NCI-H526 treated with DMSO at 0.1 percent for 48 hours (cell line): Measurements from ENCODE around the gene SUMO3.
A peak's percentile ranks its signal among the peaks of the same experiment; 100 is the strongest.
"Not testable (repeated sequence)": the region's sequence is repeated elsewhere in the genome, so short reads cannot be mapped to it uniquely, and the experiment has no call there.

Experiments
- DNase-seq: peaks from one replicate; lab custom pipeline; 2025; lab: John Stamatoyannopoulos, UW

Gene SUMO3

GRCh38 chr21:44846485-44847260 is 28.8 kb upstream of the SUMO3 start:
- DNase-seq, result peak; percentile 5

GRCh38 chr21:44846224-44846484 is 28.3 kb upstream of the SUMO3 start:
- no peak for DNase-seq

GRCh38 chr21:44845418-44846223 is 27.8 kb upstream of the SUMO3 start:
- DNase-seq, result peak; percentile 28

GRCh38 chr21:44844256-44844655 is 26.4 kb upstream of the SUMO3 start:
- no peak for DNase-seq

- no peak for DNase-seq
Measured at GRCh38 chr21:44842721-44843445, 25.0 kb upstream of the SUMO3 start.

GRCh38 chr21:44842087-44842486 is 24.2 kb upstream of the SUMO3 start:
- no peak for DNase-seq

GRCh38 chr21:44840771-44841170 is 22.9 kb upstream of the SUMO3 start:
- no peak for DNase-seq

- no peak for DNase-seq
Measured at GRCh38 chr21:44838951-44839350, 21.1 kb upstream of the SUMO3 start.

GRCh38 chr21:44838039-44838895 is 20.4 kb upstream of the SUMO3 start:
- no peak for DNase-seq

- no peak for DNase-seq
Measured at GRCh38 chr21:44837537-44837936, 19.7 kb upstream of the SUMO3 start.

- DNase-seq, result peak; percentile 9
Measured at GRCh38 chr21:44836666-44837471, 19.0 kb upstream of the SUMO3 start.

GRCh38 chr21:44836349-44836665 is 18.4 kb upstream of the SUMO3 start:
- DNase-seq, result no peak

- no peak for DNase-seq
Measured at GRCh38 chr21:44835647-44835973, 17.7 kb upstream of the SUMO3 start.

GRCh38 chr21:44834951-44835646 is 17.2 kb upstream of the SUMO3 start:
- DNase-seq, result no peak

- DNase-seq, result no peak
Measured at GRCh38 chr21:44834231-44834950, 16.5 kb upstream of the SUMO3 start.

- DNase-seq, result no peak
Measured at GRCh38 chr21:44833663-44834062, 15.8 kb upstream of the SUMO3 start.

- not testable (repeated sequence) for DNase-seq
Measured at GRCh38 chr21:44832516-44833255, 14.8 kb upstream of the SUMO3 start.

GRCh38 chr21:44831227-44831860 is 13.5 kb upstream of the SUMO3 start:
- no peak for DNase-seq

- no peak for DNase-seq
Measured at GRCh38 chr21:44829507-44830092, 11.7 kb upstream of the SUMO3 start.
